T-helper 1 cell treated with Interleukin-12 subunit alpha and Interleukin-12 subunit beta and Interleukin-4 antibody, amounts not matched to agents 30 ng/mL and 1 ng/mL, for 36 hours (primary cell): ENCODE data around the gene MTUS2. TPM values are rescaled to one million over a fixed set of nuclear protein-coding genes. Genes with fewer than 3 reads are reported as not detected.
"Not testable (repeated sequence)": the region's sequence is repeated elsewhere in the genome, so short reads cannot be mapped to it uniquely, and the experiment has no call there.

Experiments used
- intact Hi-C: fragments of 100-400 bp; cut with micrococcal nuclease; formaldehyde crosslinking; loops from one replicate; pipeline ENCODE4 v1.15.1; 2024
- total RNA-seq: library from RNA; stranded (reverse); gene quantifications from 2 replicates; pipeline ENCODE4 v1.2.3, GENCODE V29; 2022

MTUS2 gene
- total RNA-seq, 1 donor from 2014 or later, result not detected

DNA sequence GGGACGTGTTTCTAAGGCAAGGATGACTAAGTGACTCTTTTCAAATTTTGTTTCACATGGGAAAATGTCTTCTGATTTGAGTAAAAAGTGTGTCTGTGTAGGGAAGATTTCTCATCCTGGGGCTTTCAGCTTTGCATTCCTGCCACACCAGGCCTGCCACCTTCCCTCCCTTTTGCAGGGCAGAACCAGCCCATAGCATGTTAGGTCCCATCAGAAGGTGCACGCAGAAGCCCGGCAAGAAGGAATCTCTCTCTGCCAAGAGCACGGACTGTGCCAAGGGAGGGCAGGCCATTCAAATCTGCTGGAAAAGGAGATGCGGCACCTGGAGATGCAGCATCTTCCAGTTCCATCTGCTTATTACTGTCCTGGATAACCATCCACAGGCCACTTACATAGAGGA, 563.3 kb downstream of the MTUS2 start:
- intact Hi-C loops, result no loop called here

DNA sequence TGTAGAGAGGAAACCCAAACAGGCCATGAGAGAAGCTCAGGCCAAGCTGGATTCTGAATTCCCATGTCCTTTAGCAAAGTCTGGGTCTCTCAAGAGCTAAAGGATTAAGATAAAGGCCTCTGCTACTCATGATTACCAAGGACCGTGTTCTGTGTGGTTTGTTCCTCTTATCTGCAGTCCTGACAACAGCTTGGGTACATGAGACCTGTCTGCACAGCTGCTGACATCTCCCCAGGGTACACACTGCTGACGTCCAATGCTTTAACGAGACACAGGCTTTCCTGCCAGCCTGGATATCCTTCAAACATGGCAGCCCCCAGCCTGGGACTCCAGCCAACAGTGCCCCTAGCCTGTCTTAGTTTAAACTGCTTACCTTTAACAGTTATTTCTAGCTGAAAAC, 564.3 kb downstream of the MTUS2 start:
- intact Hi-C loops, result no loop called here

DNA sequence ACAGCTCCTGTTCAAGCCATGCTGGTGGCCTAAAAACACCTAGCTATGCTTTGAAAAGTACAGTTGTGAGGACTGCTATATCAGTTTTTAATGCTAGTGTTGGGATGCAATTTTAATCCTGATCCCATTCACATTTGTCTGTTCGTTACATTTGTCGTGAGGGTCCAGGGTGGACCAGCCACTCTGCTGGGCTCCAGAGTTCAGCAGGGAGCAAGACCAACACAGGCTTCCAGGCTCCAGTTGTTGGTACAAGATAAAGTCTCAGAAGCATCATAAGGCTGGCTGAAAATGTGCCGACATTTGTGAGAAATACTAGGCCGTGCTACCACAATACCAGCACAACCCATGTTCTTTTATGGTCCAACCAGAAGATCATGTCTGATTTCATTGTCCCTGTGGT, 564.7 kb downstream of the MTUS2 start:
- intact Hi-C loops, result no loop called here

DNA sequence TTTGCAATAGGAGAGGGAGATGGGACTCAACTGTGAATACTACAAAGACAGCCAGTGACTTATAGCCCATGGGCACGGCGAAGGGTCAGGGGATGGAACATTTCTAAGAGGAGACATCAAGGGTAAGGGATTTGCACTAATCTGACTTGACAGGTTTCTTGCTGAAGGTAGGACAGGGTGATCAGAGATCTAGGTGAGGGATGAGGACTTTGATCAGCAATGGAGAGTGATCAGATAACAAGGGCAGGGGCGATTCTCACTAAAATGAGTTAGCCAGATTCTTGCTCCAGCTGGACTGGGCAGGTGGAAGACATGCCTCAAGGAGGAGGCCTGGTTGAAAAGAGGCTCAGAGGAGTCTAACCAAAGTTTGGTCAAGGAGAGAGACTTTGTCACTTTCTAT, 566.1 kb downstream of the MTUS2 start:
- intact Hi-C loops, result no loop called here

DNA sequence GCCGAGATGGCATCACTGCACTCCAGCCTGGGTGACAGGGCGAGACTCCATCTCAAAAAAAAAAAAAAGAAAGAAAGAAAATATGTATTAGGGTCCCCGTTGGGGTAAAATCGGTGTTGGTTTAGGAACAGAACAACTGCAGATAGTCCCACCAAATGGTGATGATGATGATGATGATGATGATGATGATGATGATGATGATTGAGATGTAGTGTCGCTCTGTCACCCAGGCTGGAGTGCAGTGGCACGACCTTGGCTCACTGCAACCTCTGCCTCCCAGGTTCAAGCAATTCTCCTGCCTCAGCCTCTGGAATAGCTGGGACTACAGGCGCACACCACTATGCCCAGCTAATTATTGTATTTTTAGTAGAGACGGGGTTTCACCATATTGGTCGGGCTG, 570.5 kb downstream of the MTUS2 start:
- intact Hi-C loops, result not testable (repeated sequence)

DNA sequence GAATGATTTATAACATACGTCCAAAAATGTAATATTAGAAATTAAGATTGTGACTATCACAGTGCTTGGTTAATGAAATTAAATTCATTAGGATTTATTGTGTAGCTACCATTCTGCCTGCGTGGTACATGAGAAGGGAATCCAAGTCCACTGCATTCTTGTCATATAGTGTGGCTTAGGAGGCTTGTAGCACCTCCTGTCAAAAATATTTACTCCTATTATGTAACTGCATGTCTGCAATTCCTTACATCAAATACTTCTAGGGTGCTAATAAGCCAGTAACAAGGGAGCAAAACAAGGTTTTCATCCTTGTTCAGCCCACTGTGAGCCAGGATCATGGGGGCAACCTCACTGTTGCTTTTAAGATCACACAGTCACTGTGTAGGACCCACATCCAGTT, 576.3 kb downstream of the MTUS2 start:
- intact Hi-C loops, result no loop called here

DNA sequence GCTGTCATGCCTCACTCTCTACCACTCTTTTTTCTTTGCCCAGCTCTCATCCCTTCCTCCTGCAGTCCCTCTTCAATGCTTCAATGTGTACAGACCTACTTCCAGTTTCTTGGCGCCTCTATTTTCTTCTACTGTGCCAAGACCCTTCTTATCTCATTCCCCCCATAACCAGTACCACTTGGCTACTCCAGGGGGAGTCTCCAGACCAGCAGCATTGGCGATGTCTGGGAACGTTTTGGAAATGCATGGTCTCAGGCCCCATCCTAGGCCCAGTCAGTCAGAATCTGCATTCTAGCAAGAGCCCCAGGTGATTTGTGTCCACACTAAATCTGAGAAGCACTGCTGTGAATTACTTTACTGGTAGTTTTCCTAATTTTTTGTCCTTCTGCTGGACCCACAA, 577.1 kb downstream of the MTUS2 start:
- intact Hi-C loops, result no loop called here

DNA sequence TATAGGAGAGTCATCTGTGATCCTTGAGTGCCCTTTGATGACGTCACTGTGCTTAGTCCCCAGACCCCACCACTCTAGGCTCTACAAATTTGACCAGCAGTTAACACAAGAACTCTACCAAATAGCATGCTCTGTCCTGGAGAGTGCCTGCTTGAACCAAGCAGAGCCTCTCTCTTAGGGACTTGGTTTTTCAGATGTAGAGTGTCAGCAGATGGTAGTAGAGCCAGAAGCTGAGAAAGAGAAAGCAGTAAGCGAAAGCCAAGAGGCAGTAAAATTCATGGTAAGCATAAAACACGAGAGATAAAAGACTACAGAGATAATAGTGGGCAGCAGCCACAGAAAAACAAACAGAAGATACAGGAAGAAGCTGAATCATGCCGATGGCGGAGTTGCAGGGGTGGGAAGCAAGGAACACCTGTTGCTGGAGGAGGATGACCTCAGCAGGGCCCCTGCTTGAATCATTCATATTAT, 582.1 kb downstream of the MTUS2 start:
- intact Hi-C loops, result no loop called here

DNA sequence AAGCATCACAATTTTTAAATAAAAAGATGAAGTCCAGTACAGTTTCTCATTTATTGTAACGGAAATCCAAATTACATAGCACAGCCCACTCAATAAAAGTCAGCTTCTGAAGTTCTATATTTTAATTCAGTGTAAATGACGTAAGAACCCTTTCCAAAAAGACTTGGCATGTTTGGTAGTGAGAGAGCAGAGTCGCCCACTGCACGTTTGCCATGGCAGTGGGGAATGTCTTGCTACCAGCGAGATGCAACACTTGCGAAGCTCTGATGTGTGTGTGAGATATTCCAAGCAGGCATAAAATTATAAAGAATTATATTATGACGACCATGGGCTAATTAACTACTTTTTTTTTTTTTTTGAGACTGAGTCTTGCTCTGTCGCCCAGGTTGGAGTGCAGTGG, 585.3 kb downstream of the MTUS2 start:
- intact Hi-C loops, result no loop called here

DNA sequence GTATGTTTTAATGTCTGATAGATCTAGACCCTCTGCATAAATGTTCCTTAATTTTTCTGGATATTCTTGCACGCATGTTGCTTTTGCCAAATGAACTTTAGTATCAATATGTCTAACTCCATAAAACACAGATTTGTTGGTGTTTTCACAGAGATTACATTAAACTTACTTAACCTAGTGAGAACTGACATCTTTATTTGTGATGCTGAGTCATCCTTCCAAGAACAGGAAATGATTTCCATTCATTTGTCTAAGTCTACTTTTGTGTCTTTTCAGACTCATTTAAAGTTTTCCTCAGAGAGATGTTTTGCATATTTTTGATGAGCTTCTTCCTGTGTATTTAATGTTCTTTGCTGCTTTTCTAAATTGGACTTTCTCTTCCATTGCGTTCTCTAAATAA, 591.3 kb downstream of the MTUS2 start:
- intact Hi-C loops, result no loop called here

DNA sequence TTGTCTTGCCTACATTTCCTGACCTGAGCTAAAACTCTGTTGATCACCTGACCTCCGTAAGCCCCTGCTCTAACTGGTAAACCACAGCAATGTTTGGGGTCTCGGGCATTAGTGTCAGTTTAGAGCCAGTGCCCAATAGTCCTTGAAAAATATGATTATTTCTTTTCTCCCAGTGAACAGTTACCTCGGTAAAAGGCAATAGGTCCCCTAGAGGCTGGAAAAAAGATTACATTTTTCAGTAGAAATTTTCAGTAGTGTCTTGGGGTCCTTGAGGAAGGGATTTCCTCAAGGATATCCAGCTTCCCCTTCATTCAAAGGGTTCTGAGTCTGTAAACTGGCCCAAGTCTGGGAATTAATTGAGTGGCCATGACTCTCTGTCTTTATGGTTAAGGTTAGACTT, 597.9 kb downstream of the MTUS2 start:
- intact Hi-C loops, result no loop called here

DNA sequence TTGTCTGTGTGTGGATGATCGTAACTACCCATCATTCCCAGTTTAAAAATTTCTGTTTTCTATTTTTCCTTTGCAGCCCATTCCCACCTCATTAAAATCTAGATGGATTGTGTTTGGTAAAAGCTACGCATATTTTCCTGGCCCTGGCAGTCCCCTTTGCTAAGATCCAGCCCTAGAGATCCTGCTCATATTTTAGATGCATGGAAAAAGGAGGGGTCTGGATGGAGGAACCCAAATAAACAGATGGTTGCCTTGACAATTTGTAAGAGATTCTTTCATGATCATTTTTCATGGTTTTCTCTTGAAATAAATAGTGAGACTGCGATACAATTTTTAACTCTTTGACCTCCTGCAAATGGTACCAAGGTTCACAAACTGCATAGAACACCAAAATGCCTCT, 601.0 kb downstream of the MTUS2 start:
- intact Hi-C loops, result no loop called here

DNA sequence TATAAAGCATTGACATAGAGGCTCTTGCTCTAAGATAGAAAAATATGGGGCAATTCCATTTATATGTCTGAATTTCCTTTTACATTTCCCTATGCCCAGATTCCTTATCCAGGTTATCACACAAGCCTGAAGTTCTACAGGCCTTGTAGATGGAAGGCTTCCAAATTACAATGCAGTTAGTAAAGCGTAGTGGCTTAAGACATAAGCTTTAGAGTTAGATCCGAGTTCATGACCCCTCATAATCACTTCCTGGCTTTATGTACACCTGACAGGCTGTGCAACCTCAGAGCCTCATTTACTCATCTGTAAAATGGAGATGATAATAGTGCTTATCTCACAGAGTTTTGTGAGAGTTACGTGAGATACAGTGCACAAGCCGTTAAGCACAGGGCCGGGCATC, 601.9 kb downstream of the MTUS2 start:
- intact Hi-C loops, result no loop called here

DNA sequence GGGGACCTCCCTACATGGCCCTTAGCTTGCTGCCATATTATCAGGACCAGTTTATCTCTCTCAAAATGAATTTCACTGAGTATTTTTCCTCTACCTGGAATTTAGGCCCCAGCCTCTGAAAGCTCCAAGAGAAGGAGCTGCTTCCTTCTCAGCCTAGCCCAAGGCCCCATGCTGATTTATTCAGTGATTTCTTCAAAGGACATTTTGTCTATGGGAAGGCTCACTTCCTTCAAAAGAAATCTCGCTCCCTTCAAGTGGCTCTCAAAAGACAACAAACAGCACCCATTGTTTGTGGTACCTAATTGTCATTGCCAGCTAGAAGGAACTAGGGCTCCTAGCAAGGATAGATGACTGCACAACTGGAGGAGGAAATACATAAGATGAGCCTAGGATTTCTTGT, 602.9 kb downstream of the MTUS2 start:
- intact Hi-C loops, result no loop called here

DNA sequence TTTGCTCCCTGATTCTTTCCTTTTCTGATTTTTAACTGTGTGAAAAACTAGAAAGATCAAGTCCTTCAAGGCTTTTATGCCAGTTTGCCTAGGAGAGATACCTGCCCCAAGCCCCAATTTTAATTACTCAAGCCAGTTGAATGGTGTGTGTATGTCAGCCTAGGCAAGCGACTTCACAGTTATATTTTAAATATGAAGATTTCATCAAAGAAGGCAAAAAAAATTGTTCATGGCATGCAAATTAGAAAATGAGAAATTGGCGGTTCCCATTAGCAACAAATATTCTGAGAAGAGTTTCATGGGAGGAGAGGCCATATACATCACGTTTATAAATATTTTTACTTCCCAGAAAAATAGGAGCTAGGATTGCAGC, 607.8 kb downstream of the MTUS2 start:
- intact Hi-C loops, result no loop called here

DNA sequence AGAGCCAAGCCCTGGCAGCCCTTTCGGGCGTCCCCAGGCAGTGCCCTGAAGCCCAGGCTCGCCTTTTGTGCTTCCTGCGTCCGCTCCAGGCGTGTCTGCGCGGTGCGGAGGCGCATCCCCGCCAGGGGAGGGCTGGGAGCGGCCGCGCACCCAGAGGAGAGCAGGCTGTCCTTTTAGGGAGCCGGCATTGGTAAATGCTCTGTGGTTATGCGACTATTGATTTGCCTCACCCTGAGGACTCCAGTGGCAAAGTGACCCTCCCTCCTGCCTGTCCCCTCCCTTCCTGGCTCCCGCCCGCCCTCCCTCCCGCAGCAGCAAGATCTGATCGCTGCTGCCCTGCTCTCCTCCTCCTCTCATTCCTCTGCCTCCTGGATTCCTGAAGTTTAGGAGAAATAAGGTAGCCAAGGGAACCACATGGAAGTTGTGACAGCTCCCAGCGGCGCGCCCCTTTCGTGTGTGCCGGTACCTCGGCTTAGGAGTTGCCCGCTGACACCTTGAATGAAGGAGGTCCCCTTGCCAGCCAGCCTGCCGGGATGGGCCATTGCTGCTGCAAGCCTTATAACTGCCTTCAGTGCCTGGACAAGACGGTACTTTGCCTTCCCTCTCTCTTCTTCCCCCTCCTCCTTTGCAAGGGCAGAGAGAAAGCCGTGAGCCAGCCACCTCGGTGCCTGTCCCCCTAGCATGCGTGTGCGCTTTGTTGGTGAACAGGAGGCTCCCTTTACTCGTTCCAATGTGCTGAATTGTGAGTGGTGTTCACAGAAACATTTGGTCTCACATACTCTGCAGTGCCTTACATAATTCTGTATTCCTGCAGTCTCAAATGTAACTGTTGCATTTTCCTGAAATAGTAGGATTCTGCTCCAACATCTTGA, 608.4 kb downstream of the MTUS2 start:
- intact Hi-C loops, result no loop called here

DNA sequence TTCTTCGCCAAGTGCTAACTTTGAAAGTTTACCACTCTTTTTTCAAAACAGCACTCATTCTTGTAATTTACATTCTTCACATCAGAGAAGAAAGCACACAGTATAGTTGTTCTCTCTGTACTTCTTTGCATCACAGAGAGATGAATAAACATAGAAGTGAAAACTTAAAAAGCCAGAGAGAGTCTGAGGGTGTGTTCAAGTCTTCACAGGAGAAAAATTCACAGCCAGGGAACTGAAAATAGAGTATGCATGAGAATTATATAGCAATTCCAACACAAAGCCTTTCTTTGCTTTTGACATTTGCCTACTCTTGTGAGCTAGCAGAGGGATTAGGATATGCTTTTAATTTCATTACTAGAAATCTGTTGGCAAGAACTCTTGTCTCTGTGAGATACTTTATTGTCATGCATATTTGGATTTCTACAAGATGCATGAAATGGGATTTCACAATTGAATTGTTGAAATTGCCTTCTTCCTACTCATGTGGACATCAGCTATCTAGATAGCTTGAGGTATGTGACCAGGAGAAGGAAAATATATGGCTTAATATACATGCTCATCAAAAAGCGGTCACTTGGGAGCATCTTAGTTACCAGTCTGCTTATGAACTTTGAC, 609.3 kb downstream of the MTUS2 start:
- intact Hi-C loops, result no loop called here

DNA sequence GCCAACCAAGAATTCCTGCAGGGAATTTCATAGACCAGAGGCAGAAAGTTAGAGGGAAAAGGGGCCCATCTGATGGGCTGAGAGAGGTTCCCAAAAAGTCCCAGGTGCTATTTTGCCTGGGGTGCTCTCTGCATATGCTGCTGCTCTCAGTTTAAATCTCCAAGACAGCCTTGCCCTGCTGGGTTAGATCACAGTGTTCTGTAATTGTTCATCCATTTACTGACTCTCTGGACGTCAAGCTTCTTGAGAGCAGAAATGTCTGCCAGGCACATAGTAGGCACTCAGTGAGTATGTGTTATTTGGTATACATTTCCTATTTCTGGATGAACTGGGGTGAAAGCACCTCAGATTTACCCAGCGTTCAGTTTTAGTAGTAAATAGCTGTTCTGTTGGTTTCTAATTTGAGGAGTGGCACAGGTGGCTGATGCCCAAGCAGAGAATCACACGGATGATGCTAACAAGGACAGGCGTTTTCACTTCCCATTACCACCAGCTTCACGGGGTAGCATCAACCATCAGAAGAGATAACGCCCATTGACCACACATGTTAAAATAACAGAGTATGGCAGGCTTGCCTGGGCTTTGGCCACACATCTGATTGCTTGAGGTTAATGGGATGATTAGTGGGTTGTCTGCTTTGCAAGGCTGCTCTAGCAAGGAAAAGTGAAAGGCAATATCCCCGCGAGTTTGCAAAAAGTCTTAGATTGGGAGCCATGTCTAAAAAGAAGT, 614.2 kb downstream of the MTUS2 start:
- intact Hi-C loops, result no loop called here

DNA sequence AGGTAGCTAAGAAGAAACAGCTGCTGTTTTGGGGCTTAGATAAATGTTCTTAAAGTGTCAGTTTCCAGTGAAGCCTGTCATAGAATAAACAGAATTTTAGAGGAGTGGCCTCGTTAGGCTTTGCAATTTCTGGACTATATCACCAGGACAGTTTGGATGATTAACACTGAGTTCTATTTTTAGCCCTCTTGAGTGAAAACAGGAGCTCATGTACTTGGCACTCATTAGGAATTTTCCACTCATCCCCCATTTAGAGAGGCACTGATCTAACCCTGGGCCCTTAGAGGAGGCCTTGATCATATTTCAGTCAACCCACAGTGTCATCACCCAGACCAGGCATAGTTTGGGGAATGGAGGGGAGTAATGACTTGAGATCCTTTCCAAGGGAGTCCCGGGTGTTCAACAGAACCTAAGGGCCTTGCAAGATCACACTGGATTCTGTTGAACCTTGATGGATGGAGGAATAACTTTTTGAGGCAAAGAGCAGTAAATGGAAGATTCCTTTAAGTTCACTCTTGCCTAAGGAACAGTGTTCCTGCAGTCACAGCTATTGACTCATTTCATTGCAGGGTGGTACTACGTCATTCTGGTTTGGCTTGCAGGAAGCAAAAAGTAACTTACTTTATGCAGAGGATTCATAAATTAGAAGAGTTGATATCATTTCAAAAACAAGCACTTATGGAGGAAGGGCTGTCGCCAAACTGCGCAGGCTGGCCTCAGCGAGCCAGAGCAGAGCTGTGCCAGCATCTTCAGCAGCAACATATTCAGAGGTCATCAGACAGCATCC, 615.2 kb downstream of the MTUS2 start:
- intact Hi-C loops, result no loop called here

DNA sequence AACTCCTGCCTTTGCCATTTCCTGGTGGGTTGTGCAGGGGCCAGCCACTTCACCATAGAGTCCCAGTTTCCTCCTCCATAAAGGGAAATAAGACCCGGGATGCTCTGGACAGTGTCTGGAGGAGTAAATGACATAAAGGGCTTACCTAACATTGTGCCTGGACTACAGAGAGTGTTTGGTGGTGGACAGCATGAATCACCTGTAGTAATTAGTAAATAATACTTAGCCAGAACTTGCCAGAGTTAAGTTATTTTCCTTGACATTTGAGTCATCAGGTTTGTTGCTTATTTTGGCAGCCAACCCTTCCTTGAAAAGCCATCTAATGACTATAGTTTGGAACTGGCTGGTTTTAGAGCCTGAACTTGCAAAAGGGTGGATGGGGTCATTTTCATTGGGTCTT, 616.2 kb downstream of the MTUS2 start:
- intact Hi-C loops, result no loop called here

DNA sequence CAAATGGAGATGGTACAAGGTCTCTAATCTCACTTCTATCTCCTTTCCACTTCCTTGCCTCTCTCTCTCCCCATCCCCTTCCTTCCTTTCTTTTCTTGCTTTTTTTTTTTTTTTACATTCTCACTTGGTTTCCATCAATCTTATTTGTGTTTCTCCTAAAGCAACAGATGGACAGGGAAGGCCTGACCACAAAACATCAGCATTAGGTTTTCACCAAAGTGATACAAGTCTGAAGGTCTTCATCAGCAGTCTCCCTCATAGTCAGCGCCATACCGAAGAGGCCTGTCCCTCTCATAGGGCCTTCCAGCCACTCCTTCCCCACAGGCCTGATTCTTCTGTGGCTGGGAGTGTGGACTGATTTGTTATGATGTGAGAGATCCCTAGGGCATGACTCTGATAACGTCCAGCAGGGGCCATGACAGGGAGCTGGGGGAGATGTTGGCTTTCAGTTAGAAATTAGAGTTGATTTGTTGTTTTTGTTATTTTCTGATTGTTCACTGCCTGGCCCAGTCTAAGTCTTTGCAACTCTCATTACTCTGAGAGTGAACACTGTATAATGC, 616.7 kb downstream of the MTUS2 start:
- intact Hi-C loops, result no loop called here
